Erythroblast (primary cell): ENCODE results near the gene CHRNE.

ENCODE experiments used
- DNase-seq, 2 experiments: peaks; one replicate each; lab custom pipeline; 2025; lab: John Stamatoyannopoulos, UW
- GATA1 ChIP-seq: IDR thresholded peaks from 2 replicates; pipeline ENCODE4 v1.6.1; 2011; ENCODE audit warnings: low read depth, mild to moderate bottlenecking, control low read depth, low read length, moderate library complexity
- POLR2A ChIP-seq: IDR thresholded peaks from 2 replicates; pipeline ENCODE4 v1.6.1; 2011; ENCODE audit warnings: mild to moderate bottlenecking, low read length

CHRNE gene

DNA sequence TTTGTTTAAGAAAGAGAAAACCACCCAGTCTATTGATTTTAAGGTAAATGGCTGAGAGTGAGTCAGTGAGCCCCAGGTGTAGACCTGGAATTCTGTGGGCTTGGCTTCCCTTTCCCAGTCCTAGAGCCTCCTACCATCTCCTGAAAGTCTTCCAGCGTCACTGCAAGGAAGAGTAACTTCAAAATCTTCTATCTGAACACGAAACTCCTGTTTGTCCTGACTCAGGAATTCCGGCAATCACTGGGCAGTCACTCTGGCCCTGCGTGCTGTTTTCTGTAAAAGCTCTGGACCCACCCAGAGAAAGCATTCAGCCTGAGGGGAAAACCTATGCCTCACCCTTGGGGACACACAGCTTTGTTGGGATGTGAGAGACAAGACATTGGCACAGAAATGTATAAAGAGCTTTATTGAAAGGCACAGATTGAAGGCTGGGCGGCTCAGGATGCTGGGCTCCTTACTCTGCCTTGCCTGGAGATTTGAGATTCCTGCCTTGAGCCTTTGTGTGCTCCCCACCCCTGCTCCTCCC, 53.8 kb downstream of the CHRNE start:
- no peak for DNase-seq
- TF ChIP-seq POLR2A (no peak), GATA1 (no peak)
